NT2/D1 (cell line): ENCODE measurements around the gene LRBA.

ENCODE experiments used
- SUZ12 ChIP-seq: IDR thresholded peaks from 2 replicates; pipeline ENCODE4 v1.6.1; 2011; ENCODE audit not compliant: insufficient read length, insufficient read depth; ENCODE audit errors: extremely low read depth
- ZNF274 ChIP-seq: IDR thresholded peaks from 2 replicates; pipeline ENCODE4 v1.6.1; 2011; ENCODE audit warnings: mild to moderate bottlenecking, low read depth, low read length

DNA sequence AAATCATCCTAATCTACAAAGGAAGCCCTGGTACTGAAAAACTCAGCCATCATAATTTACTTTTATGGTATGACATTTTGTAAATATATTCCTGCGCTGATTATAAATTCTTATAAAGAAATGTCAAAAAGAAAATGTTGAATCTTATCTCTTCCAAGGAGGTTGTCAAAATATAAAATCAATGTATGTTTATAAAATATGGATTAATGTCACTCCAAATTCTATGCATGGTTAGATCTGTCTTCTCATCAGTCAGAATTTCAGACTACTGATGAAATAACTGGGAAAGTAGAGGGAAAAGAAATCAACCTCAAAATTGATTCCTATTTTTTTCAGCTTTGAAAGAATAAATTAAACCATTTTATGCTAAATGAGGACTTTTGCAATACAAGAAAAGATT lies 553.1 kb downstream of the LRBA start:
- TF ChIP-seq ZNF274 = no peak
- TF ChIP-seq SUZ12 = no peak
